ENCODE data around the gene SASH1. TPM values are rescaled to one million over a fixed set of nuclear protein-coding genes. Genes with fewer than 3 reads are reported as not detected.
"Not testable (repeated sequence)": the region's sequence is repeated elsewhere in the genome, so short reads cannot be mapped to it uniquely, and the experiment has no call there.

The SASH1 gene
- total RNA-seq, 4 donors from 2014 or later: 132 to 238 (median 160) TPM

- TF ChIP-seq, protein P1, sequence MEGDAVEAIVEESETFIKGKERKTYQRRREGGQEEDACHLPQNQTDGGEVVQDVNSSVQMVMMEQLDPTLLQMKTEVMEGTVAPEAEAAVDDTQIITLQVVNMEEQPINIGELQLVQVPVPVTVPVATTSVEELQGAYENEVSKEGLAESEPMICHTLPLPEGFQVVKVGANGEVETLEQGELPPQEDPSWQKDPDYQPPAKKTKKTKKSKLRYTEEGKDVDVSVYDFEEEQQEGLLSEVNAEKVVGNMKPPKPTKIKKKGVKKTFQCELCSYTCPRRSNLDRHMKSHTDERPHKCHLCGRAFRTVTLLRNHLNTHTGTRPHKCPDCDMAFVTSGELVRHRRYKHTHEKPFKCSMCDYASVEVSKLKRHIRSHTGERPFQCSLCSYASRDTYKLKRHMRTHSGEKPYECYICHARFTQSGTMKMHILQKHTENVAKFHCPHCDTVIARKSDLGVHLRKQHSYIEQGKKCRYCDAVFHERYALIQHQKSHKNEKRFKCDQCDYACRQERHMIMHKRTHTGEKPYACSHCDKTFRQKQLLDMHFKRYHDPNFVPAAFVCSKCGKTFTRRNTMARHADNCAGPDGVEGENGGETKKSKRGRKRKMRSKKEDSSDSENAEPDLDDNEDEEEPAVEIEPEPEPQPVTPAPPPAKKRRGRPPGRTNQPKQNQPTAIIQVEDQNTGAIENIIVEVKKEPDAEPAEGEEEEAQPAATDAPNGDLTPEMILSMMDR (IDR thresholded peaks at IDR 0.05): no peak
- TF ChIP-seq POLR2A (IDR thresholded peaks at IDR 0.05) (no peak), EP300 (IDR thresholded peaks at IDR 0.05) (no peak)
These were observed 31.6 kb downstream of the SASH1 start for GRCh38 chr6:148374040-148374774.

GRCh38 chr6:148375401-148375800 is 32.8 kb downstream of the SASH1 start:
- no peak for DNase-seq (ENCODE audit: low spot score in 2 of 2)
- H3K27me3 ChIP-seq: no peaks in the 10 kb centered on the region
- no peak overlapping the region for H3K27ac ChIP-seq
- no peak overlapping the region for H3K4me3 ChIP-seq
- peaks cover 0 to 20% (median 3%) of the 10 kb centered on the region in 4 donors for H3K4me1 ChIP-seq
- H3K9me3 ChIP-seq: no peaks in the 10 kb centered on the region
- TF ChIP-seq, protein P1 (IDR thresholded peaks at IDR 0.05): no peak
- TF ChIP-seq EP300 (IDR thresholded peaks at IDR 0.05) (no peak), POLR2A (IDR thresholded peaks at IDR 0.05) (no peak)
- H3K36me3 ChIP-seq: no peaks in the 10 kb centered on the region
- WGBS, 2 donors: 83 to 85% methylated on average over 5 of the region's 5 CpGs

More at GRCh38 chr6:148374040-148374774, 31.6 kb downstream of the SASH1 start:
- H3K27me3 ChIP-seq: no peaks in the 10 kb centered on the region
- DNase-seq (ENCODE audit: low spot score in 2 of 2): no peak
- no peaks in the 10 kb centered on the region for H3K9me3 ChIP-seq
- 73 to 79% methylated on average over 5 of the region's 5 CpGs for WGBS, 2 donors
- peaks cover 0 to 13% (median 3%) of the 10 kb centered on the region in 4 donors for H3K4me1 ChIP-seq
- H3K36me3 ChIP-seq: no peaks in the 10 kb centered on the region
- no peak overlapping the region for H3K27ac ChIP-seq
- H3K4me3 ChIP-seq: no peak overlapping the region

DNA sequence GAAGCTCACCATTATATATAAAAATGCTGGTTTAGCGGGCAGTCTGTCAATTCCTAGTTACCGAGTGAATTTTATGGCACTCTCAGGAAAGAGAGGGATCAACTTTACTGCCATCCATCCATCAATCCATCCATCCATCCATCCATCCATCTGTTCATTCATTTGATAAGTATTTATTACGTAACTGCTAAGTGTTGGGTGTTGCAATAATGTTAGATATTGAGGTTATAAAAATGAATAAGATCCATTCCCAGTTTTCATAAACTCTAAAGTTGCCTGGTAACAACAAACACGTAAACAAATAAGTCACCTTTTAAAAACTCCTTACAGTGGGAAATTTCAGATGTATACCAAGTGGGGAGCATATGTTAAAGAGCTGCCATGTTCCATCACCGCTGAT is 36.8 kb downstream of the SASH1 start:
- 91 to 94% methylated on average over 5 of the region's 5 CpGs for WGBS, 2 donors
- Histone ChIP-seq H3K4me1 (peaks cover 0 to 31% (median 6%) of the 10 kb centered on the region in 4 donors), H3K27ac (peak overlapping the region in 1 of 4 donors; percentile 38), H3K36me3 (no peaks in the 10 kb centered on the region), H3K4me3 (no peak overlapping the region), H3K9me3 (no peaks in the 10 kb centered on the region), H3K27me3 (no peaks in the 10 kb centered on the region)
- no peak for DNase-seq (ENCODE audit: low spot score in 2 of 2)
- TF ChIP-seq POLR2A (IDR thresholded peaks at IDR 0.05) (no peak), EP300 (IDR thresholded peaks at IDR 0.05) (no peak)
- TF ChIP-seq, protein P1 (IDR thresholded peaks at IDR 0.05): no peak

DNA sequence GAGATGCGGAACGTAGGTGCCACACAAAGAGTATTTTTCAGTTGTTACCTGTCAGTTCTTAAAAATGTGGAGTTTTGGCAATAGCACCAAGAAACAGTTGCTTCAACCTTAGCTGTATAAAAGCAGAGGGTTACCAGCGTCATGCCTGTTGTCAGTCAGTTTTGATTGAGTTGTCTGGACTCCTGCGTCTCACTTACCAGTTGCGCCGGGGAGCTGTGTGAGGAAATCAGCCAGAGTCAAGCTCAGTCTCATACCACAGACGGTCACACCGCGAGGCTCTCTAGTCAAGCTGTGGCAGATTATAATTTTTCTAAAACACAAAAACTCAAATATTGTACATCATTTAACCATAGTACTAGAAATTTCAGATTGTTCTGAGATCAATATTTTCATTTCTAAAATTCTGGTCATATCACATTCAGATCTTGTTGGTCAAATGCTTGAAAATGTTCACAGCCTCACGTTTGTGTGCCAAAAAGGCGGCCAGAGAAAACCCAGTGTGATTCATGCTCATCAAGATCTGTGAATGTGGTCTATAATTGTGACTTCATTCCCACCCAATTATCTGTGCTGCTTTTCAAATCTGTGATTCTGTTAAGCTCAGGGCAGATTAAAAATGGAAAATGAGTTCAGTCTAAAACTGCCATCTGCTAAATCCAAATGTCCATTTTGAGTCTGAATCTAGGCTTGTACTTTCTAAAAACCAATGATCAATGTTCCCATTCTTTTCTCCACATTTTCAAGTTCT is 37.5 kb downstream of the SASH1 start:
- 77% methylated on average over 11 of the region's 11 CpGs for WGBS, 2 donors
- Histone ChIP-seq H3K27ac (peak overlapping the region in 2 of 4 donors; percentile 38 to 42), H3K36me3 (no peaks in the 10 kb centered on the region), H3K27me3 (no peaks in the 10 kb centered on the region), H3K4me3 (no peak overlapping the region), H3K4me1 (peaks cover 0 to 38% (median 6%) of the 10 kb centered on the region in 4 donors), H3K9me3 (no peaks in the 10 kb centered on the region)
- DNase-seq (ENCODE audit: low spot score in 2 of 2): no peak
- TF ChIP-seq POLR2A (IDR thresholded peaks at IDR 0.05) (no peak), EP300 (IDR thresholded peaks at IDR 0.05) (no peak)
- TF ChIP-seq, protein P1 (IDR thresholded peaks at IDR 0.05): no peak

DNA sequence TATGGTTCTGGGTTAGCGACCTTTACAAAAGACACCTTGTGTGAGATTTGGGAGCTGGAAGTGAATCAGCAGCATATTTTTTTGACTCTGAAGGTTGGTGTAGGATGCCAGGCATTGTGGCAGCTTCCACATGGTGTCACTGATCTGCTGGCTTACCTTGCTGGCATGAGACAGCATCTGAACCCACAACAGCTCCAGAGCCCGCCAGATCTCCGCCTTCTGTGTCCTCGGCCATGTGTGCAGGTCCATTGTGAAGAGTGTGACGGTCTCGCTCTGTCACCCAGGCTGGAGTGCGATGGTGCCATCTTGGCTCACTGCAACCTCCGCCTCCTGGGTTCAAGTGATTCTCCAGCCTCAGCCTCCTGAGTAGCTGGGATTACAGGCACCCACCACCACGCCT is 39.4 kb downstream of the SASH1 start:
- H3K27me3 ChIP-seq; H3K36me3 ChIP-seq; H3K4me3 ChIP-seq; H3K9me3 ChIP-seq; DNase-seq (ENCODE audit: low spot score in 2 of 2); H3K27ac ChIP-seq: not testable (repeated sequence)
- H3K4me1 ChIP-seq: peaks cover 0 to 49% (median 6%) of the 10 kb centered on the region in 4 donors
- WGBS, 2 donors: 93% methylated on average over 9 of the region's 9 CpGs

Data from tibial nerve (tissue), 4 donors.